Hepatocyte (in vitro differentiated cells): ENCODE data around the gene ZFP2.
"Not testable (repeated sequence)": the region's sequence is repeated elsewhere in the genome, so short reads cannot be mapped to it uniquely, and the experiment has no call there.

ENCODE experiments used
- CTCF ChIP-seq: fragments of 200-600 bp; sonication (generic); IDR thresholded peaks from 2 replicates; pipeline ENCODE4 v1.5.1; 2016; ENCODE audit warnings: antibody characterized with exemption, mild to moderate bottlenecking; ENCODE audit not compliant: poor library complexity
- EZH2 ChIP-seq: fragments of 200-600 bp; sonication (generic); IDR thresholded peaks from 2 replicates; pipeline ENCODE4 v1.6.1; 2016; ENCODE audit warnings: antibody characterized with exemption, mild to moderate bottlenecking, borderline replicate concordance

- TF ChIP-seq CTCF, EZH2: not testable (repeated sequence)
Observed at GRCh38 chr5:178883115-178883694, 12.5 kb upstream of the ZFP2 start.
